ENCODE results near the gene PDXK.

Gene PDXK

DNA sequence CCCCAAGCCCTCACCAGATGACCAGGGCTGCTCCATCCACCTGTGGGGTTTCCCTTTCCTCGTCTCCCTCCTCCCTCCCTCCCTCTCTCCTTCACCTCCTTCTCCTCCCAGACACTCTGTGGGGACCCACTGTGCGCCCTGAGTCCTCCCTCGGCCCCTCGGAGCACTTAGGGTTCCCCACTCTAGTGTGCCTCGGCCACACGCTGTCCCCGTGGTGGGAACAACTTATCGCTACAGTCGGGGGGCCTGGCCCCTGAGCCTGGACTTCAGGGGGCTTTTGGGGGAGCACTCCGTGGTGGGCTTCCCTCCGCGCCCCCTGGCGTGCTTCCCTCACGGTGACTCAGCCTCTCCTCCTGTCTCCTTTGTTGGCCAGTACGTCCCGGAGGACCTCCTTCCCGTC is 29.7 kb downstream of the PDXK start:
- TF ChIP-seq, protein P1, sequence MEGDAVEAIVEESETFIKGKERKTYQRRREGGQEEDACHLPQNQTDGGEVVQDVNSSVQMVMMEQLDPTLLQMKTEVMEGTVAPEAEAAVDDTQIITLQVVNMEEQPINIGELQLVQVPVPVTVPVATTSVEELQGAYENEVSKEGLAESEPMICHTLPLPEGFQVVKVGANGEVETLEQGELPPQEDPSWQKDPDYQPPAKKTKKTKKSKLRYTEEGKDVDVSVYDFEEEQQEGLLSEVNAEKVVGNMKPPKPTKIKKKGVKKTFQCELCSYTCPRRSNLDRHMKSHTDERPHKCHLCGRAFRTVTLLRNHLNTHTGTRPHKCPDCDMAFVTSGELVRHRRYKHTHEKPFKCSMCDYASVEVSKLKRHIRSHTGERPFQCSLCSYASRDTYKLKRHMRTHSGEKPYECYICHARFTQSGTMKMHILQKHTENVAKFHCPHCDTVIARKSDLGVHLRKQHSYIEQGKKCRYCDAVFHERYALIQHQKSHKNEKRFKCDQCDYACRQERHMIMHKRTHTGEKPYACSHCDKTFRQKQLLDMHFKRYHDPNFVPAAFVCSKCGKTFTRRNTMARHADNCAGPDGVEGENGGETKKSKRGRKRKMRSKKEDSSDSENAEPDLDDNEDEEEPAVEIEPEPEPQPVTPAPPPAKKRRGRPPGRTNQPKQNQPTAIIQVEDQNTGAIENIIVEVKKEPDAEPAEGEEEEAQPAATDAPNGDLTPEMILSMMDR (conservative IDR thresholded peaks at IDR 0.05; ENCODE audit: low read depth, low read length) = no peak
- no peak overlapping the region for H3K4me3 ChIP-seq (ENCODE audit: low read depth, low read length)
- DNase-seq (ENCODE audit: low read depth) = no peak

DNA sequence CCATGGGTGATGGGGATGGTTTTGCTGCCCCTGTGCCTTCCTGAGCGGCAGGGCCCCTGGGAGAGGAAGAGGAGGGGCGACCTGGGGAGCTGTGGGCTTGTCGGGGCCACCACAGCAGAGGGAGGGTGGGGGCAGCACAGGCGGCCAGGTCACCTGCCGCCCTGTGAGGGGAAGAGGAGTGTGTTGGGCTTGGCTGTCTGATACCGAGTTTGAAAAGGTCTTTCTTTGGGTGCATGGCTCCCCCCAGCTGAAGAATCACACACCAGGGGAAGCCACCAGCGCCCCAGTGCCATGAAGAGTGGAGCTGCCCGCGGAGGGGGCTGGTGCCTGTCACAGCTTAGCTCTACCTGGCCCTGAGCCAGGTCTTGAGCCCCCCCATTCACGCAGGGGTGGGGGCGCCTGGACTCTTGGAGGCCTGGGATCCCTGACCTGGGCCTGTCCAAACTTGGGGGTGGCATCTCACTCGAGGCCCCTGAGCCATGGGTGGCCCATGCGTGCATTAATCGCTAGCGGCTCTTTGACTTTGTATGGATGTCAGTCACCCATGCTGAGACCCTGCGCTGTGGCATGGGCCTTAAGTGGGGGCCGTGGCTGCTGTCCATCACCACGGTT is 30.8 kb downstream of the PDXK start:
- TF ChIP-seq, protein P1 (conservative IDR thresholded peaks at IDR 0.05; ENCODE audit: low read depth, low read length) = no peak
- DNase-seq (ENCODE audit: low read depth) = no peak
- H3K4me3 ChIP-seq (ENCODE audit: low read depth, low read length) = no peak overlapping the region

DNA sequence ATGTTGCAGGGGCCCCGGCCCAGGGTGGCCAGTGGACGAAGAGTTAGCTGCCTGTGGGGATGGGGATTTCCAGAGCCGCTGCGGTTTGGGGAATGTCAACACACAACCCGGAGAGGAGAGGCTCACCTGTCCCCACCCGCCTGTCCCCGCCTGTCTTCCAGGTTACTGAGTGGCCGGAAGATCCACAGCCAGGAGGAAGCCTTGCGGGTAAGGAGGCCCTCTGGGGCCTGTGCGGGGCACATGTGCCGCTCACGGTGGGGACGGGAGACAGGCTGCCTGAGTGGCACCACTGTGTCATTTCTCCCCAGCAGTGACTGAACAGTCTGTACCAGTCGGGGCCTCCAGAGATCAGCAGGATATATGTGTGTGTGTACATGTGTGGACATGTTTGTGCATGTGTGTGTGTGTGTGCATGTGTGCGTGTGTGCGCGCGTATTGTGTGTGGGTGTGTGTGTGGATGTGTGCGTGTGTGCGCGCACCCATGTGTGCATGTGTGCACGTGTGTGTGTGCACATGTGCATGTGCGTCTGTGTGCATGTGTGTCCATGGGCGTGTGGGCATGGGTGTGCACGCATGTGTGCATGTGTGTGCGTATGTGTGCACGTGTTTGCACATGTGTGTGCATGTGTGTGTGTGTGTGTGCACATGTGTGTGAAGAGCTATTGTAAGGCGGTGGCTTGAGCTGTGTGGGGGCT is 31.6 kb downstream of the PDXK start:
- TF ChIP-seq, protein P1 (conservative IDR thresholded peaks at IDR 0.05; ENCODE audit: low read depth, low read length) = no peak
- no peak for DNase-seq (ENCODE audit: low read depth)
- H3K4me3 ChIP-seq (ENCODE audit: low read depth, low read length) = no peak overlapping the region

DNA sequence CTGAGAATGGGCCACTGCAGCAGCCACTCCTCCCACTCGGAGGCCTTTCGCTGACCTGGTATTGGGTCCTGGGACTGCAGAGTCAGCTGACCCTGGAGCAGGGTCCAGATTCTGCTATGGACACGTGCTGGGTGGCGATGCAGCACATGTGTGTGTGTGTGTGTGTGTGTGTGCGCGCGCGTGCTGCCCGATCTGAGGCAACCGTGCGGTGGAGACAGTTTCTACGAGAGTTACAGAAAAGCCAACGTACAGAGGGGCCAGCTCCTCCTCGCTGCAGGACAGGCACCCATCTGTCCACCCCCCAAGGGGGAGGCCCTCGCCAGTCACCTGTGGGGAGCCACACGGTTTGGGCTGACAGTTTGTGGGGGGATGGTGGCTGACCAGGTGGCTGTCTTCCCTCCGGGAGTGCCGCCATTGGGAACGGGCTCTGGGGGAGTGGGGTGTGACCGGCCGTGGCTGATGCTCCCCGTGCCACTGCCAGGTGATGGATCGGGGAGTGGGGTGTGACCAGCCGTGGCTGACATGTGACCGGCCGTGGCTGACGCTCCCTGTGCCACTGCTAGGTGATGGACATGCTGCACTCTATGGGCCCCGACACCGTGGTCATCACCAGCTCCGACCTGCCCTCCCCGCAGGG is 33.1 kb downstream of the PDXK start:
- no peak overlapping the region for H3K4me3 ChIP-seq (ENCODE audit: low read depth, low read length)
- TF ChIP-seq, protein P1 (conservative IDR thresholded peaks at IDR 0.05; ENCODE audit: low read depth, low read length) = no peak

DNA sequence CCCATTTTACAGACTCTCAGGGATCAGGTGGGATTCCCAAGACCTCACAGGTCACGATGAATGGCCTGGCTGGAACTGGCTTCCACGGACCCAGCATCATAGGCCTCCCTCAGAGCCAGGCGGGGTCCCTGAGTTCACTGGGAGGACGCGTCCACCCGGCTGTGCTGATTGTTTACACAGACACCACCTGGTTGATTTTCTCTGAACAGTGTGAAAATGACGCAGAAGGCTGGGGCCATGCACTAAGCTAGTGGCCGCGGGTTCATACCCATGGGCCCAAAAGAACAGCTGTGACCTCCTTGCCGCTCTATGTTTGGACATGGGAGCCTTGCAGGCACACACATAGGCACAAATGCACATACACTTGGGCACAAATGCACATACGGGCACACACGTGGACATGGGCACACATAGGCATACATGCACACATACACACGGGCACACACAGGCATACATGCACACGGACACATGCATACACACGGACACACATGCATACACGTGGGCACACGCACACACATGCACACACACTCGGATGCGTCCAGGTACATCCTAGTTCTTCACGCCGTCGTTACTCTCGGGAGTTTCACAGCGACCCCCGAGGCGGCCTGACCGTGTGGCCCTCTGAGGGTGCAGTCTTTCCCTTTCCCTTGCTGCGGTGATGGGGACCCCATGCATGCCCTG is 34.0 kb downstream of the PDXK start:
- DNase-seq (ENCODE audit: low read depth) = peak; percentile 56
- H3K4me3 ChIP-seq (ENCODE audit: low read depth, low read length) = no peak overlapping the region
- TF ChIP-seq, protein P1 (conservative IDR thresholded peaks at IDR 0.05; ENCODE audit: low read depth, low read length) = no peak

More for the DNA sequence above, 33.1 kb downstream of the PDXK start:
- DNase-seq (ENCODE audit: low read depth) = no peak

DNA sequence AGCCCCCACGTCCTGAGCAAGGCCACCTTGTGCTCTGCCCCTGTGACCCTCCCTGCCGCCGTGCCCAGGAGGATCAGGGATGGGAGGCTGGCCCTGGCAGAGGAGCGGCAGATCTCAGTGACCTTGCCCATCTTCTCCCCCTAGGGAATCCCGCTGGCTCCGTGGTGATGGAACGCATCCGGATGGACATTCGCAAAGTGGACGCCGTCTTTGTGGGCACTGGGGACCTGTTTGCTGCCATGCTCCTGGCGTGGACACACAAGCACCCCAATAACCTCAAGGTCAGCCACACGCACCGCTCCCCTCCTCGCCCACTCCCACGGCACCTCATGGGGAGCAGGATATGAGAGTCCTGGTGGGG is 34.5 kb downstream of the PDXK start:
- TF ChIP-seq, protein P1 (conservative IDR thresholded peaks at IDR 0.05; ENCODE audit: low read depth, low read length) = no peak
- no peak overlapping the region for H3K4me3 ChIP-seq (ENCODE audit: low read depth, low read length)
- no peak for DNase-seq (ENCODE audit: low read depth)
